H1 (cell line): ENCODE results near the gene P4HA3. TPM values are rescaled to one million over a fixed set of nuclear protein-coding genes. Genes with fewer than 3 reads are reported as not detected.

Source experiments
- CTCF ChIA-PET: fragments of 300-600 bp; sonication (Branson Sonifier 250); formaldehyde crosslinking; loops from one replicate; lab custom pipeline; 2021; ENCODE audit not compliant: partially characterized antibody; lab: Charles Lee
- POLR2A ChIA-PET: fragments of 300-600 bp; sonication (Branson Sonifier 250); formaldehyde crosslinking; loops from one replicate; lab custom pipeline; 2021; ENCODE audit warnings: inconsistent platforms; ENCODE audit not compliant: partially characterized antibody; lab: Charles Lee
- DNase-seq, 2 experiments: peaks; one replicate each; pipeline versions ENCODE4 v3.0.0 to v3.0.0-alpha.2; 2010 to 2022; ENCODE audit warnings: low spot score in 2 of 2, low read depth in 1 of 2, mixed read lengths in 1 of 2
- FAIRE-seq: peaks from 2 replicates; lab custom pipeline; 2011; peaks lifted over from hg19 to GRCh38; lab: Jason Lieb, UNC
- H2AFZ ChIP-seq: 2 replicates; pipeline ENCODE4 v1.8.1; 2012; ENCODE audit warnings: low read length, inconsistent platforms
- H2AK5ac ChIP-seq: 2 replicates; pipeline ENCODE4 v1.6.1; 2013; ENCODE audit warnings: low read depth, low read length
- H2BK120ac ChIP-seq: replicated peaks from 2 replicates; pipeline ENCODE3; 2013; ENCODE audit warnings: low read depth, low read length, inconsistent platforms
- H2BK12ac ChIP-seq: 2 replicates; pipeline ENCODE4 v1.6.1; 2013; ENCODE audit warnings: low read depth, low read length
- H2BK15ac ChIP-seq: 2 replicates; pipeline ENCODE4 v1.6.1; 2013; ENCODE audit warnings: low read length
- H2BK20ac ChIP-seq: 2 replicates; pipeline ENCODE4 v1.6.1; 2013; ENCODE audit warnings: low read length
- H2BK5ac ChIP-seq: 2 replicates; pipeline ENCODE4 v1.6.1; 2013; ENCODE audit warnings: low read depth, low read length
- H3K14ac ChIP-seq: 2 replicates; pipeline ENCODE4 v1.6.1; 2013; ENCODE audit warnings: inconsistent platforms; ENCODE audit not compliant: insufficient read length
- H3K18ac ChIP-seq: 2 replicates; pipeline ENCODE4 v1.6.1; 2013; ENCODE audit warnings: low read length; ENCODE audit errors: extremely low read depth
- H3K23ac ChIP-seq: 2 replicates; pipeline ENCODE4 v1.6.1; 2013; ENCODE audit warnings: inconsistent platforms; ENCODE audit not compliant: insufficient read length
- H3K23me2 ChIP-seq: 2 replicates; pipeline ENCODE4 v1.6.1; 2013; ENCODE audit warnings: low read depth, low read length
- H3K27ac ChIP-seq: 2 replicates; pipeline ENCODE4 v1.6.1; 2011; ENCODE audit warnings: low read depth, low read length, inconsistent platforms
- H3K27me3 ChIP-seq, 4 experiments: replicated peaks in 1 of 4; 1 replicate in 1 of 4; 2 replicates in 3 of 4; pipeline versions ENCODE4 v1.6.1 to v1.8.1; 2011 to 2013; ENCODE audit warnings: low read length in 3 of 4, mild to moderate bottlenecking in 3 of 4, inconsistent platforms in 2 of 4, mixed read lengths in 2 of 4, moderate library complexity in 1 of 4; ENCODE audit not compliant: control insufficient read depth in 3 of 4, insufficient read depth in 3 of 4; ENCODE audit errors: extremely low read depth in 1 of 4
- H3K36me3 ChIP-seq, 4 experiments: 2 replicates each; pipeline versions ENCODE4 v1.6.1 to v1.8.1; 2011 to 2013; ENCODE audit warnings: mild to moderate bottlenecking in 4 of 4, low read length in 3 of 4, moderate library complexity in 2 of 4, control low read depth in 1 of 4, inconsistent platforms in 1 of 4; ENCODE audit not compliant: insufficient read depth in 4 of 4, control insufficient read depth in 2 of 4
- H3K4ac ChIP-seq: replicated peaks from 2 replicates; pipeline ENCODE3; 2013; ENCODE audit warnings: low read length, low read depth, mixed read lengths, inconsistent platforms; ENCODE audit not compliant: insufficient read length
- H3K4me1 ChIP-seq, 4 experiments: replicated peaks in 1 of 4; 1 replicate in 1 of 4; 2 replicates in 3 of 4; pipeline versions ENCODE4 v1.6.1 to v1.8.1; 2011 to 2013; ENCODE audit warnings: low read length in 3 of 4, inconsistent platforms in 2 of 4, mixed read lengths in 1 of 4; ENCODE audit not compliant: insufficient read depth in 4 of 4, control insufficient read depth in 3 of 4
- H3K4me2 ChIP-seq, 2 experiments: 2 replicates each; pipeline versions ENCODE4 v1.6.1 to v1.8.1; 2011 to 2013; ENCODE audit warnings: low read depth in 2 of 2, low read length in 2 of 2, control low read depth in 1 of 2, inconsistent platforms in 1 of 2, mild to moderate bottlenecking in 1 of 2; ENCODE audit not compliant: insufficient read depth in 1 of 2
- H3K4me3 ChIP-seq, 4 experiments: fragments of 200-600, 300-600 bp in 1 of 4; sonication (generic), shearing (Covaris generic), sonication (Bioruptor Twin) in 1 of 4; 2 replicates each; pipeline versions ENCODE4 v1.5.1 to v1.8.1; 2011 to 2016; ENCODE audit warnings: low read length in 4 of 4, low read depth in 3 of 4, control low read depth in 2 of 4, inconsistent platforms in 2 of 4, mild to moderate bottlenecking in 2 of 4, mixed read lengths in 1 of 4, moderate library complexity in 1 of 4; ENCODE audit not compliant: insufficient read depth in 2 of 4; ENCODE audit errors: extremely low read depth in 1 of 4
- H3K56ac ChIP-seq: replicated peaks from 2 replicates; pipeline ENCODE3; 2013; ENCODE audit warnings: low read depth, mild to moderate bottlenecking, mixed read lengths, low read length, inconsistent platforms; ENCODE audit not compliant: insufficient read length
- H3K79me1 ChIP-seq: 2 replicates; pipeline ENCODE4 v1.6.1; 2013; ENCODE audit warnings: low read depth, low read length, control low read depth
- H3K79me2 ChIP-seq, 2 experiments: 2 replicates each; pipeline versions ENCODE4 v1.6.1 to v1.8.1; 2012 to 2013; ENCODE audit warnings: low read length in 2 of 2, mild to moderate bottlenecking in 2 of 2, inconsistent platforms in 1 of 2; ENCODE audit not compliant: insufficient read depth in 2 of 2, control insufficient read depth in 1 of 2
- H3K9ac ChIP-seq, 4 experiments: replicated peaks in 1 of 4; 1 replicate in 1 of 4; 2 replicates in 3 of 4; pipeline versions ENCODE4 v1.6.1 to v1.8.1; 2011 to 2013; ENCODE audit warnings: low read depth in 3 of 4, low read length in 3 of 4, control low read depth in 2 of 4, mild to moderate bottlenecking in 2 of 4, moderate library complexity in 2 of 4, inconsistent platforms in 1 of 4; ENCODE audit errors: extremely low read depth in 1 of 4
- H3K9me3 ChIP-seq, 2 experiments: 2 replicates each; pipeline versions ENCODE4 v1.6.1 to v1.8.1; 2012 to 2013; ENCODE audit warnings: mild to moderate bottlenecking in 2 of 2, moderate library complexity in 2 of 2, control low read depth in 1 of 2, inconsistent platforms in 1 of 2, low read depth in 1 of 2, low read length in 1 of 2, mixed read lengths in 1 of 2; ENCODE audit not compliant: insufficient read depth in 2 of 2
- H4K20me1 ChIP-seq, 2 experiments: replicated peaks in 1 of 2; 2 replicates each; pipeline versions ENCODE3 to v1.8.1; 2011 to 2013; ENCODE audit warnings: inconsistent platforms in 2 of 2, low read length in 2 of 2, mild to moderate bottlenecking in 1 of 2; ENCODE audit not compliant: insufficient read depth in 2 of 2, control insufficient read depth in 1 of 2
- H4K5ac ChIP-seq: 2 replicates; pipeline ENCODE4 v1.6.1; 2013; ENCODE audit warnings: low read length, low read depth, mixed read lengths, inconsistent platforms; ENCODE audit not compliant: insufficient read length
- H4K8ac ChIP-seq: 2 replicates; pipeline ENCODE4 v1.8.0; 2013; ENCODE audit warnings: mild to moderate bottlenecking, moderate library complexity, low read length, inconsistent platforms; ENCODE audit not compliant: insufficient read depth; ENCODE audit errors: extremely low read depth
- H4K91ac ChIP-seq: replicated peaks from 2 replicates; pipeline ENCODE3; 2013; ENCODE audit warnings: low read length, mixed read lengths, inconsistent platforms; ENCODE audit not compliant: insufficient read length
- BRCA1 ChIP-seq: IDR thresholded peaks from 2 replicates; pipeline ENCODE4 v1.6.1; 2012; ENCODE audit warnings: low read depth, low read length, improper control_type of control experiment
- CHD2 ChIP-seq: IDR thresholded peaks from 2 replicates; pipeline ENCODE4 v1.6.1; 2012; ENCODE audit warnings: low read length, improper control_type of control experiment
- EGR1 ChIP-seq: IDR thresholded peaks from 2 replicates; pipeline ENCODE4 v1.6.1; 2011; ENCODE audit warnings: low read depth, low read length, borderline replicate concordance
- EZH2 ChIP-seq: fragments of 200-600 bp; sonication (generic); IDR thresholded peaks from 2 replicates; pipeline ENCODE4 v1.7.1; 2012; ENCODE audit warnings: low read depth, mild to moderate bottlenecking, moderate library complexity, low read length, inconsistent platforms; ENCODE audit not compliant: severe bottlenecking
- KDM5A ChIP-seq: fragments of 200-600 bp; IDR thresholded peaks from 2 replicates; pipeline ENCODE4 v1.7.1; 2012; ENCODE audit warnings: mild to moderate bottlenecking, low read length, inconsistent platforms, mixed read lengths
- NANOG ChIP-seq: IDR thresholded peaks from 2 replicates; pipeline ENCODE4 v1.6.1; 2011; ENCODE audit warnings: low read length, low read depth, mild to moderate bottlenecking, inconsistent platforms; ENCODE audit not compliant: insufficient read depth, poor library complexity, severe bottlenecking
- POLR2A ChIP-seq, 2 experiments: IDR thresholded peaks; 1 replicate in 1 of 2; 2 replicates in 1 of 2; pipeline ENCODE4 v1.6.1; 2011; ENCODE audit warnings: low read depth in 2 of 2, low read length in 2 of 2, mild to moderate bottlenecking in 2 of 2; ENCODE audit errors: control extremely low read depth in 1 of 2
- SAP30 ChIP-seq: fragments of 300-600 bp; sonication (generic); IDR thresholded peaks from 2 replicates; pipeline ENCODE4 v1.7.1; 2012; ENCODE audit warnings: low read length, moderate library complexity, mild to moderate bottlenecking, inconsistent platforms; ENCODE audit not compliant: insufficient read depth, insufficient replicate concordance
- SIN3A ChIP-seq, 2 experiments: IDR thresholded peaks in 1 of 2; conservative IDR thresholded peaks in 1 of 2; 2 replicates each; pipeline ENCODE4 v1.6.1; 2011 to 2012; ENCODE audit warnings: low read length in 2 of 2, improper control_type of control experiment in 1 of 2, low read depth in 1 of 2, mild to moderate bottlenecking in 1 of 2
- SIRT6 ChIP-seq: IDR thresholded peaks from one replicate; pipeline ENCODE4 v1.7.1; 2012; ENCODE audit warnings: low read length, inconsistent platforms
- TAF1 ChIP-seq: IDR thresholded peaks from 2 replicates; pipeline ENCODE4 v1.6.1; 2011; ENCODE audit warnings: mild to moderate bottlenecking, low read depth, low read length
- WGBS, 2 experiments: shearing (Covaris generic) in 1 of 2; methylation state at CpG; one replicate each; pipeline versions ENCODE4 v1.1.6 to v1.1.7; 2013 to 2015; ENCODE audit warnings: low lambda C conversion rate in 2 of 2, mixed read lengths in 2 of 2, inconsistent platforms in 1 of 2, low coverage in 1 of 2, missing lambda C conversion rate in 1 of 2; ENCODE audit not compliant: insufficient replicate concordance in 2 of 2, insufficient coverage in 1 of 2, insufficient read length in 1 of 2; ENCODE audit errors: extremely low coverage in 1 of 2, missing lambda C conversion rate in 1 of 2; 5-methylcytosine and 5-hydroxymethylcytosine counted together
- polyA plus RNA-seq, 7 experiments: library from polyadenylated mRNA; depleted of rRNA in 3 of 7; stranded (reverse) in 5 of 7; unstranded in 2 of 7; fragments of >200 nt in 5 of 7; fragments of 200-250 nt in 2 of 7; gene quantifications; 1 replicate in 5 of 7; 2 replicates in 1 of 7; 4 replicates in 1 of 7; pipeline versions ENCODE4 v1.2.1 to v1.2.3, GENCODE V29; 2011 to 2013; ENCODE audit warnings: missing spikeins in 2 of 7, mixed read lengths in 2 of 7
- total RNA-seq: library from RNA; stranded (reverse); fragmentation: NEBNext Ultra II Directional; extraction: Animal tissue kit (Norgen Biotek cat#: 25700); gene quantifications from 2 replicates; pipeline ENCODE4 v1.2.1, GENCODE V29; 2021
- TF ChIP-seq, protein P1 (sequence below): IDR thresholded peaks from 2 replicates; pipeline ENCODE4 v1.6.1; 2012; ENCODE audit warnings: inconsistent platforms

The P4HA3 gene
- total and polyA plus RNA-seq, 2 of the 8 experiments (the other 6 are each of a cell fraction or from before 2014, with no cell fraction given), result 0.06 TPM; not detected in 1

DNA sequence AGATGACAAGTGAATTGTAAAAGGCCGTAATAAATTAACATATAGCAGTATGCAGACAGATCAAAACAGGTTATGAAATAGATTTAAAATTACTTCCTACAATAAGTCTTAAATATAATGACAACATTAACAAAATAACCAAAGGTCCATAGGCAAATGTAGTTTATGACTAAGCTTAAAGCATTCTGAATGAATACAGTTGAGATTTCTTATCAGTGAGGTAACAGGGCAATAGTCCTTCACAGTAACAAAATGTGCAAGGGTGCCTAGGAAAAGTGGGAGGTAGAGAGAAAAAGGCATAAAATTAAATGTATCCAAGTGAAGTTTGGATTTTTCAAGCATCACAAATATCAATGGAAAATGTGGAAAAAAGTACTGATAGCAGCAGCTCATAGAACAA, 20.9 kb upstream of the P4HA3 start:
- ChIA-PET CTCF (interaction anchor here (1.1 to 1.2 kb wide), 2 partner anchors 11 to 32 kb away, joined by 4 to 5 read pairs; no protein-coding TSS in a partner anchor), POLR2A (no interaction called here)
- DNase-seq, result no peak
- Histone ChIP-seq H3K79me2 (no peaks in the 10 kb centered on the region), H2AK5ac (no peak overlapping the region), H3K79me1 (no peaks in the 10 kb centered on the region), H4K8ac (no peak overlapping the region), H4K20me1 (no peaks in the 10 kb centered on the region), H4K91ac (no peak overlapping the region), H3K14ac (no peak overlapping the region), H2BK20ac (no peak overlapping the region), H3K4me3 (no peak overlapping the region), H3K9ac (no peak overlapping the region), H3K56ac (no peak overlapping the region), H2BK15ac (no peak overlapping the region), H2BK12ac (no peak overlapping the region), H3K23me2 (no peaks in the 10 kb centered on the region), H2AFZ (no peak overlapping the region), H3K18ac (no peak overlapping the region), H2BK5ac (no peak overlapping the region), H3K4me1 (no peaks in the 10 kb centered on the region), H2BK120ac (no peak overlapping the region), H3K9me3 (peaks cover 0 to 7% of the 10 kb centered on the region in 2 experiments; a peak in 1 of 4 replicates), H3K23ac (no peak overlapping the region), H3K27me3 (no peaks in the 10 kb centered on the region), H3K4ac (no peak overlapping the region), H4K5ac (no peak overlapping the region), H3K4me2 (no peak overlapping the region), H3K27ac (no peak overlapping the region), H3K36me3 (peaks cover 0 to 6% (median 4%) of the 10 kb centered on the region in 4 experiments; a peak in 3 of 8 replicates)
- FAIRE-seq, result no peak
- WGBS, 2 experiments, result 90% methylated on average over 1 of the region's 1 CpG; no CpG with 5 or more reads in 1 of the 2 experiments
- TF ChIP-seq KDM5A (no peak), EGR1 (no peak), SIRT6 (no peak), CHD2 (no peak), SAP30 (no peak), NANOG (no peak), POLR2A (IDR thresholded peaks at IDR 0.05; ENCODE audit: control extremely low read depth in 1 of 2, low read depth in 2 of 2, low read length in 2 of 2) (no peak), SIN3A (conservative IDR thresholded peaks at IDR 0.05 in 1 of 2, IDR thresholded peaks at IDR 0.05 in 1 of 2; ENCODE audit: low read depth in 1 of 2, low read length in 2 of 2) (no peak), TAF1 (no peak), BRCA1 (no peak), EZH2 (no peak)
- TF ChIP-seq, protein P1, sequence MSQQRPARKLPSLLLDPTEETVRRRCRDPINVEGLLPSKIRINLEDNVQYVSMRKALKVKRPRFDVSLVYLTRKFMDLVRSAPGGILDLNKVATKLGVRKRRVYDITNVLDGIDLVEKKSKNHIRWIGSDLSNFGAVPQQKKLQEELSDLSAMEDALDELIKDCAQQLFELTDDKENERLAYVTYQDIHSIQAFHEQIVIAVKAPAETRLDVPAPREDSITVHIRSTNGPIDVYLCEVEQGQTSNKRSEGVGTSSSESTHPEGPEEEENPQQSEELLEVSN, result no peak
